Kidney tubule cell (primary cell): ENCODE results near the gene KCNQ1OT1.
A peak's percentile ranks its signal among the peaks of the same experiment; 100 is the strongest.

Experiments used
- DNase-seq: peaks from one replicate; pipeline ENCODE4 v3.0.0-alpha.2; 2018; ENCODE audit warnings: low spot score

The KCNQ1OT1 gene

GRCh38 chr11:2737226-2737590 is 37.4 kb upstream of the KCNQ1OT1 start:
- DNase-seq: no peak

DNA sequence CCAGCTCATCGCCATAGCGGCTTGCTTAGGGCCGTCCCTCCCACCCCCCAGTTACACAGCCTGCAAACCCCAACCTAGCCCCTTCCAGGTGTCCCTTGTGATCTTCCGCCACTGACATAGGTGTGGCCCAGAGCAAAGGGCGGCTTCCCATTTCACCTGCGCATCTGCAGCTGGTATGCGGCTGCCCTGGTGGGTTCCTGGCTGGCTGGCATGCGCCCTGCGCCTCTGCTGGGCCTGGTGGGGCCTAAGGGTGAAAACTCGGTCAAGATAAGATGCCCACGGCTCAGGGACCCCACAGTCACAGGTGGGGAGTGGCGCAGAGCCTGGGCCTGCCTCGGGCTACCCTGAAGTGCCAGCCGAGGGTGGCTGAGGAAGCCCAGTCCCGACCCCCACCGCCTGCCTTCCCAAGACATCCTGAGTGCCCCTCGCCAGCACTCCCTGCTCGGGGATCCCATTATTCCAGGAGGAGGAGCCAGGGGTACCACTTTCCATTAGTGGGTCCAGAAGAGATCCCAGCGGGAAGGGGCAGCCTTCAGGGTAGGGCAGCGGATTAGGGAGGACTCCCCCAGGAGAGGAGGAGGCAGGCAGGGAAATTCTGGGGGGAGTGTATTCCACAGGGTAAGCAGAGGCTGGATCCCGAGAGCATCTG is 36.9 kb upstream of the KCNQ1OT1 start:
- no peak for DNase-seq

GRCh38 chr11:2735053-2735589 is 35.3 kb upstream of the KCNQ1OT1 start:
- no peak for DNase-seq

- peak; percentile 33 for DNase-seq
These were observed 34.6 kb upstream of the KCNQ1OT1 start for GRCh38 chr11:2734181-2735052.

GRCh38 chr11:2732940-2733628 is 33.3 kb upstream of the KCNQ1OT1 start:
- DNase-seq: no peak

- DNase-seq: no peak
These were observed 32.6 kb upstream of the KCNQ1OT1 start for GRCh38 chr11:2732261-2732939.

GRCh38 chr11:2731130-2732125 is 31.6 kb upstream of the KCNQ1OT1 start:
- DNase-seq: no peak

DNA sequence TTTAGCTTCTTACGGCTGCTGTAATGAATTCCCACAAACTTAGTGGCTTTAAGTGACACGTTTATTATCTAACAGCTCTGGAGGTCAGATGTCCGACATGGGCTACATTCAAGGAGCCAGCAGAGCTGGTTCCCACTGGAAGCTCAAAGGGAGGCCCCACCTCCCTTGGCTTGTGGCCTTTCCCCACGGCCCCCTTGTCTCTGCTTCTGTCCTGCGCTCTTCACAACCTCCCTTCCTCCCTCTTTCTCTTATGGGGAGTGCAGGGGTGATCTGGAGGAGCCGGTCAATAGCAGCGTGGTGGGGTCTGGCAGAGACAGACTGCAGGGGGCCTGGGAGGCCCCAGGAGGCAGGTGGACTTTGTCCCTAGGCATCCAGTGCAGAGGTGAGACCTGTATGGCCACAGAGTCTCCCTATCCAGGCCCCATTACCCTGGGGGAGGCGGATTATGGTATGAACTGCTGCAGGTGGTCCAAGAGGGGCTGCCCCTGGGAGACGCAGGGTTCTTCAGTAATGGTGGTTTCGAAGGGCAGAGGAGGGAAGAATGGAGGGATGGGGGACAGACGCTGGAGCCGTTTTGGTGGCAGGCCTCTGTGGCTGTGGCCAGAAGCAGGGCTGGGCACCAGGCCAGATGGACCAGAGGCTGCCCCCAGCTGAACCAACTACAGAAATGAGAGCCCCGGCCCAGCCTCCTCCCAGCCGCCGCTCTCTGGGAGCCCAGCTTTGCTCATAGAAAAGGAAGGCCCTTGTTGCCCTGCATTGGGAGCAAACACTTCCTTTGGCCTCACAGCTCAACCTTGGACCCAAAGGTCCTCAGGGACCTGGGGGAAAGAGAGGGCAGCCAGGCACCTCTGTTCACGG is 30.7 kb upstream of the KCNQ1OT1 start:
- no peak for DNase-seq

- DNase-seq: no peak
These were observed 30.0 kb upstream of the KCNQ1OT1 start for GRCh38 chr11:2729841-2730240.

DNA sequence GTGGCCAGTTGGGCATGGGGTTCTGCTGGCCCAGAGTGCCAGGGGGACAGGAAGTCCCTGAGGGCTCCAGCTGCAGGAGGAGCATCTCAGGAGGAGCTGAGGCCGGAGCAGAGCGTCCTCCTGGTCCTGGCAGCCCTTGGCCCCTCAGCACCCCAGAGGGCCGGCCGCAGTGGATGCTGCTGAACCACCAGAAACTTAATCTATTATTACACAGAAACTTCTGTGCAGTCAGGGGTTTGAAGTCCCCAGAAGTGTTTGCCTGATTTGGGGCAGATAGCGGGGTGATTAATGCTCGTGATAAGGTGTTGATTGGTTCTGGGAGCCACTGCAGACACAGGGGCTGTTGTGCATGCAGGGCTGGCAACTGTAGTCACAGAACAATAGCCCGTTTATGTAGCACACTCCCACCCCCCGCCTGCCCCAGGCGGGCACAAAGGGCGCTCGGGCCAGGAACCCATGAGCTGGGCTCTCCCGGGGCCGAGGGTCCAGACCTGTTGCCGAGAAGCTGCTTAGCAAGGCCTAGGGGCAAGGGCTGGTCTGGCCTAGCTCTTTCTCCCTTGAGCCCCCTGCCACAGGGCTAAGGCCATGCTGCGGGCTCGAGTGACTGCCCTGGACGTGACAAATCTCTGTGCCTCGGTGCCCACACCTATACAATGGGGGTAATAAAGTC is 29.0 kb upstream of the KCNQ1OT1 start:
- DNase-seq: no peak

DNA sequence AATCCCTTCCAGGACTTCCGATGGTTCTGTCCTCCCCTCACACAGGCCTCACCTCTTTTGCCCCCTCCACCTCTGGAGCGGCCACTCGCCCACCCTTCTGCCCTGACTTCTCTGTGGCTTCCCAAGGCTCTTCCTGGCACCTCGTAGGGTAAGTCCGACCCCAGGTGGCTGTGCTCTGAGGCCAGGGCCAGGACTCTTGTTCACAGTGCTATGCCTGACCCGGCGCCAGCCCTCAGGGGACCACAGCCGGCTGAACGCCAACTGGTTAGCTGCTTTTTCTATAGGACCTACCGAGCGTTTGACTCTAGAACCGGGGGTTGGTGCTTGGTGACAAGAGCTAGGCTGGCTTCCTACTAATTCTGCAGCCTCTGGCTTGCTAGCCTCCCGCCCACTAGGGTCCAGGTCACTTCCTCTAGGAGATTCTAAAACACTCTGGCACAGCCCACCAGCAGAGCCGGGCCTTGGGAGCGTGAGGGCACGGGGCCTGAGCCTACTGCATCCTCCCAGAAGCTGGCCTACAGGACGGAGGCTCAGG is 28.4 kb upstream of the KCNQ1OT1 start:
- DNase-seq: no peak

DNA sequence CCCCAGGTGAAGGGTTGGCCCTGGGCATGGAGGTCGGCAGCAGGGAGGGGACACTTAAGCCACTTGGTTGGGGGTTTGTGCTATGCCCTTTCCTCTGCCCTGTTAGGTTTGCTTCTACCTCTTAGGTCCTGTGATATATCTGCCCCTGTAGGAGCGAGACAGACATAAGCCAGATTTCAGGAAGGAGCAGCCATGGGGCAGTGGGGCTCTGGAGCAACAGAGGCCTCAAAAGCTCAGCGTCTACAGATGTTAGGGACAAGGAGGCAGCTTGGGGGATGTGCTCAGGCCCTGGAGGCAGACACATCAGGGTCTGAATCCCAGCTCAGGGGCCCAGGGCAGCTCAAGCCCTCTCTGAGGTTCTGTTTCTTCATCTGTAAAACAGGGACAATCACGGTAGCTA is 27.2 kb upstream of the KCNQ1OT1 start:
- no peak for DNase-seq

GRCh38 chr11:2725368-2726300 is 25.8 kb upstream of the KCNQ1OT1 start:
- peak; percentile 57 for DNase-seq

GRCh38 chr11:2724653-2725367 is 25.0 kb upstream of the KCNQ1OT1 start:
- no peak for DNase-seq

DNA sequence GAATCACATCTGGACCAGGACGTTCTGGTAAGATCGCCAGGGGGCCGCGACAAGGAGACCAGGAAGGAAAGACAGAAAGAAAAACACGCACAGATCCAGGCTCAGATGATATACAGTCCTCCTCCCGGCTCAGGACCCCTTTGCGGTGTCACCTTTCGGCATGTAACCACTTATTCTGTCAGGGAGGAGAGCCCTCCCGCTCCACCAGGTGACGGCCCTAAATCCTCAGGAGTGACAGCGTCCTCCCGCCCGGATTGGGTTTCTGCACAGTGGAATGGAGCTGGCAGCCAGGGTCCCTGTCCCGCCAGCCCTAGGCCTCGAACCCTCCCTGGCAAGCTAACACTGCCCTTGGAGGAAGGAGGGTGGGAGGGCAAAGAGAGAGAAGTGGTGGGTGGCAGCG is 24.3 kb upstream of the KCNQ1OT1 start:
- DNase-seq: no peak

- DNase-seq: no peak
These were observed 23.2 kb upstream of the KCNQ1OT1 start for GRCh38 chr11:2722955-2723354.

DNA sequence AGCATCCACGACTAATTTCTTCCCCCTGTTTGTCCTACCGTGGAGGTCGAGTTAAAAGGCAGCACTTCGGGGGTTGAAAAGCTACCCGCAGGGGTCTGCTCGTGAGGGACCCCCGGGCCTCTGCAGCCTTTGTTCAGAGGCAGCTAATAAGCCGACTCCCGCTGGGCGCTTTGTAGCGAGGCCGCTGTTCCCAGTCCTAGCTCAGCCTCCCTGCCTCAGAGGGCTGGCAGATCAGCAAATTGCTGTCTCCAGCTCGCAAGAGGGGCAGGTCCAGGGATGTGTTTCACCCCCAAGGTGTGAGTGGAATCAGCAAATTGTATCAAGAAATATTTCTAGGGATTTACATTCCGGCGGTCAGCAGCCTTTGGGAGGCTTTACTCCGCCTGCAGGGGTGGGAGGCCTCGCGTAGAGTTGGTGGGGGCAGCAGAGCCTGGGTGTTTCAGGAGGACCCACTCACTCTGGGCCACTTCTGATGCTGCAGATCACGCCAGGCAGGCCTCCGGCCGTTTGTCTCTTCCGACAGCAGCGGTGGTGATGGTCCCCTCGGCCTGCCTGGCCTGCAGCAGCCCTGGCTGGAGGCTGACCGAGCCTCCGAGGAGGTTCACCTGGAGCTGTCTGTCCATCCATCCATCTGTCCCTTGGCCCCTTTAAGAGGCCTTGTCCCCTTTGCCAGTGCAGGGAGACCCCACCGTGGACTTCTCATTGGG is 21.6 kb upstream of the KCNQ1OT1 start:
- DNase-seq: no peak
